Body of pancreas (tissue), 4 donors: ENCODE measurements around the gene GNPTG. TPM values are rescaled to one million over a fixed set of nuclear protein-coding genes. Genes with fewer than 3 reads are reported as not detected.
A peak's percentile ranks its signal among the peaks of the same experiment; 100 is the strongest.

Source experiments
- ATAC-seq: fragments of 150-250 bp; one replicate; pipeline ENCODE4 v1.9.1; 2016
- DNase-seq, 4 donors: peaks; one replicate each; pipeline ENCODE4 v3.0.0-alpha.2; 2019
- H3K27ac ChIP-seq, 4 donors: fragments of 200-600 bp; sonication (generic); 1 replicate in 3 of 4; 2 replicates in 1 of 4; pipeline versions ENCODE4 v1.5.1 to v1.6.1; 2016 to 2019; ENCODE audit warnings: mild to moderate bottlenecking in 1 of 4, mixed read lengths in 1 of 4, moderate library complexity in 1 of 4
- H3K27me3 ChIP-seq, 2 donors: fragments of 200-600 bp; sonication (generic); one replicate each; pipeline ENCODE4 v1.6.0; 2016; ENCODE audit warnings: mild to moderate bottlenecking in 1 of 2
- H3K36me3 ChIP-seq, 2 donors: fragments of 200-600 bp; sonication (generic); replicated peaks in 1 of 2; 2 replicates each; pipeline ENCODE4 v1.5.1; 2016; ENCODE audit warnings: low read depth in 2 of 2; ENCODE audit not compliant: insufficient read depth in 1 of 2
- H3K4me1 ChIP-seq: fragments of 200-600 bp; sonication (generic); one replicate; pipeline ENCODE4 v1.6.0; 2016
- H3K4me3 ChIP-seq, 2 donors: fragments of 200-600 bp; sonication (generic); 1 replicate in 1 of 2; 2 replicates in 1 of 2; pipeline ENCODE4 v1.5.1; 2016 to 2019
- H3K9me3 ChIP-seq, 3 donors: fragments of 200-600 bp; sonication (generic); 1 replicate in 2 of 3; 2 replicates in 1 of 3; pipeline ENCODE4 v1.5.1; 2016
- POLR2A ChIP-seq, 3 donors: fragments of 450-650 bp; IDR thresholded peaks; one replicate each; pipeline ENCODE4 v1.6.1; 2016; ENCODE audit warnings: antibody characterized with exemption in 3 of 3, mild to moderate bottlenecking in 2 of 3
- WGBS, 2 donors: methylation state at CpG; one replicate each; pipeline ENCODE4 v1.1.5; 2017; 5-methylcytosine and 5-hydroxymethylcytosine counted together
- intact Hi-C: fragments of 100-400 bp; cut with DNase I; formaldehyde crosslinking; loops from one replicate; pipeline ENCODE4 v1.15.1; 2023
- total RNA-seq, 2 donors: library from RNA; depleted of rRNA; stranded (reverse); fragments of >200 nt; gene quantifications; one replicate each; pipeline ENCODE4 v1.1.0, GENCODE V29; 2016
- TF ChIP-seq, protein P1 (sequence below), 7 experiments: fragments of 450-650 bp in 4 of 7; fragments of 200-600 bp in 3 of 7; sonication (generic) in 3 of 7; IDR thresholded peaks; one replicate each; pipeline ENCODE4 v1.5.1; 2016 to 2019; ENCODE audit warnings: antibody characterized with exemption in 7 of 7

GNPTG gene
- total RNA-seq, 2 donors from 2014 or later = 38.1 to 98.2 TPM

DNA sequence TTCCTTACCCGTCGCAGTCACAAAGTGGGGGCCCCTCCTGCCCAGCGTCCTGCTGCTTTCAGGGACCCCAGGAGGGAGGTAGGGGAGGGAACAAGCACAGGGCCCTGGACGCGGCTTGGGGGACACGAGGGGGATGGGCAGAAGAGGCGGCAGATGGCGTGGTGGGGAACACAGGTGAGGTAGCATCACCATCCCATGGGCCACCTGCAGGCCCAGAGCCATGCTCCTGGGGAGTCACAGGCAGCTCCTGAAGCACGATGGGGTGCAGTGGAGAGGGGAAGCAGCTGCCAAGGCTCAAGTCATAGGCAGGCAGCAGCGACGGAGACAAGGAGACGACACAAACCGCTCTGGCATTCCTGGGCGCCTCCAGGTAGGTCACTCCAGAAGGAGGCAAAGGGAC, 52.0 kb downstream of the GNPTG start:
- H3K36me3 ChIP-seq = peaks cover 0 to 16% of the 10 kb centered on the region in 2 donors
- DNase-seq (no peak), ATAC-seq (no peak)
- H3K9me3 ChIP-seq = no peaks in the 10 kb centered on the region
- intact Hi-C loops = no loop called here
- H3K4me3 ChIP-seq = no peak overlapping the region
- H3K27me3 ChIP-seq = no peaks in the 10 kb centered on the region
- peaks cover 17% of the 10 kb centered on the region for H3K4me1 ChIP-seq
- TF ChIP-seq POLR2A (IDR thresholded peaks at IDR 0.05) = no peak
- TF ChIP-seq, protein P1, sequence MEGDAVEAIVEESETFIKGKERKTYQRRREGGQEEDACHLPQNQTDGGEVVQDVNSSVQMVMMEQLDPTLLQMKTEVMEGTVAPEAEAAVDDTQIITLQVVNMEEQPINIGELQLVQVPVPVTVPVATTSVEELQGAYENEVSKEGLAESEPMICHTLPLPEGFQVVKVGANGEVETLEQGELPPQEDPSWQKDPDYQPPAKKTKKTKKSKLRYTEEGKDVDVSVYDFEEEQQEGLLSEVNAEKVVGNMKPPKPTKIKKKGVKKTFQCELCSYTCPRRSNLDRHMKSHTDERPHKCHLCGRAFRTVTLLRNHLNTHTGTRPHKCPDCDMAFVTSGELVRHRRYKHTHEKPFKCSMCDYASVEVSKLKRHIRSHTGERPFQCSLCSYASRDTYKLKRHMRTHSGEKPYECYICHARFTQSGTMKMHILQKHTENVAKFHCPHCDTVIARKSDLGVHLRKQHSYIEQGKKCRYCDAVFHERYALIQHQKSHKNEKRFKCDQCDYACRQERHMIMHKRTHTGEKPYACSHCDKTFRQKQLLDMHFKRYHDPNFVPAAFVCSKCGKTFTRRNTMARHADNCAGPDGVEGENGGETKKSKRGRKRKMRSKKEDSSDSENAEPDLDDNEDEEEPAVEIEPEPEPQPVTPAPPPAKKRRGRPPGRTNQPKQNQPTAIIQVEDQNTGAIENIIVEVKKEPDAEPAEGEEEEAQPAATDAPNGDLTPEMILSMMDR (IDR thresholded peaks at IDR 0.05) = no peak
- 73 to 89% methylated on average over 13 to 14 of the region's 14 CpGs for WGBS, 2 donors
- H3K27ac ChIP-seq = no peak overlapping the region

DNA sequence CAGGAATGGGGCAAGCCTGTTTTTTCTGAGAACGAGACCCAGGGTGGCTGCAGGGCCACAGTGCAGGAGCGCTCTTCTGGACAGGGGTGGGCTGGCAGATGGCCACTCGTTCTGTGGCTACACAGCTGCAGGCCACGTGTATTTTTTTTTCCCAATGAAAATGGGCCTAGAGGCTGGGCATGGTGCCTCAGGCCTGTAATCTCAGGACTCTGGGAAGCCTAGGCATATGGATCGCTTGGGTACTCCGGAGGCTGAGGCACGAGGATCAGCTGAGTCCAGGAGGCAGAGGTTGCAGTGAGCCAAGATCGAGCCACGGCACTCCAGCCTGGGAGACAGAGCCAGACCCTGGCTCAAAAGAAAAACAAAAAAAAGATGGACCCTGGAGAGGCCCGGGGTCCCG, 56.0 kb downstream of the GNPTG start:
- no peaks in the 10 kb centered on the region for H3K27me3 ChIP-seq
- peak overlapping the region in 3 of 4 donors; percentile 54 to 57 (median 55) for H3K27ac ChIP-seq
- ATAC-seq (peak; percentile 34), DNase-seq (peak; percentile 24 to 53 (median 38))
- intact Hi-C loops = no loop called here
- no peak for TF ChIP-seq POLR2A (IDR thresholded peaks at IDR 0.05)
- TF ChIP-seq, protein P1 (IDR thresholded peaks at IDR 0.05) = no peak
- no peak overlapping the region for H3K4me3 ChIP-seq
- H3K4me1 ChIP-seq = peaks cover 21% of the 10 kb centered on the region
- no peaks in the 10 kb centered on the region for H3K36me3 ChIP-seq
- H3K9me3 ChIP-seq = no peaks in the 10 kb centered on the region
- WGBS, 2 donors = 6 to 12% methylated on average over 10 of the region's 11 CpGs

DNA sequence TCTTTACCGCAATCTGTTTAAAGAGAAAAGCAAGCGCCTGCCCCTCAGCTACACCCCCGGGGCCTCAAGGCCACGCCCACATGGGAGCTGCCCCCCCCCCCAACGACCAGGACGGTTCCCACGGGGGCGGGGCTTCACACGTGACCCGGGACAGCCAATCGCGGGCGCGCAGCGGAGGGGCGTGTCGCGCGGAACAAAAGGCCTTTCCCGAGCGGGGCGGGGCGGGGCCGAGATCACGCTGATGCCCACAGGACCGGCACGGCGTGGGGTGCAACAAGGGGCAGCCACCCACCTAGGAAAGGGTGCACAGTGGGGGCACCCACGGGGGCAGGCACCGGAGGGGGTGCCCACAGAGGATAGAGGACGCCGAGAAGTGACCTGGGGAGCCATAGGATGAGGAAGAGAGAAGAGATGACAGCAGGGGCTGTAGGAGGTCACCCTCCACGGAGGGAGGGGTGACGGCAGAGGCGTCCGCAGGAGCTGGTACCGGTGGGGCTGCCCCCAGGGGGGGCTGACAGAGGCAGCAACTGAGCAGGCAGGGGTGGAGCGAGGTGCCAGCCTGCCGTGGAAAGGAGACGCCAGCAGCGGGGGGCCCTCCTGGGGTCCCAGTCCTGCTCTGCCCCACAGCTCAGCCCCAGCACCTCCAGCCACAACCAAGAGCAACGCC, 56.6 kb downstream of the GNPTG start:
- Histone ChIP-seq H3K4me1 (peaks cover 22% of the 10 kb centered on the region), H3K9me3 (no peaks in the 10 kb centered on the region), H3K36me3 (no peaks in the 10 kb centered on the region), H3K4me3 (peak overlapping the region in 1 of 2 donors; percentile 7), H3K27ac (peak overlapping the region in 3 of 4 donors; percentile 54 to 57 (median 55)), H3K27me3 (no peaks in the 10 kb centered on the region)
- TF ChIP-seq, protein P1 (IDR thresholded peaks at IDR 0.05) = no peak
- no peak for TF ChIP-seq POLR2A (IDR thresholded peaks at IDR 0.05)
- ATAC-seq (peak; percentile 94), DNase-seq (peak; percentile 93 to 96 (median 94))
- 3 to 6% methylated on average over 6 to 42 of the region's 42 CpGs for WGBS, 2 donors
- intact Hi-C loops = no loop called here

DNA sequence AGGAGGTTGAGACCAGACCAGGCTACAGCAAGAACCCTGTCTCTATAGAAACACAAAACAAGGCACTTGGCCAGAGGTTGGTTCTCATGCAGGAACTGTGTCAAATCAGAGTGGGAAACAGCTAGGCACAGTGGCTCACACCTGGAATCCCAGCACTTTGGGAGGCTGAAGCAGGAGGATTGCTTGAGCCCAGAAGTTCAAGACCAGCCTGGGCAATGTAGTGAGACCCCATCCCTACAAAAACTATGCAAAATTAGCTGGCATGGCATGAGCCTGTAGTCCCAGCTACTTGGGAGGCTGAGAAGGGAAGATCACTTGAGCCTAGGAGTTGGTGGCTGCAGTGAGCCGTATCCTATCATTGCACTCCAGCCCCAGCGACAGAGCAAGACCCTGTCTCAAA, 61.1 kb downstream of the GNPTG start:
- intact Hi-C loops = no loop called here
- Histone ChIP-seq H3K36me3 (no peaks in the 10 kb centered on the region), H3K4me1 (peaks cover 31% of the 10 kb centered on the region), H3K9me3 (no peaks in the 10 kb centered on the region), H3K27ac (no peak overlapping the region), H3K27me3 (no peaks in the 10 kb centered on the region), H3K4me3 (no peak overlapping the region)
- 83 to 100% methylated on average over 1 to 2 of the region's 2 CpGs for WGBS, 2 donors
- no peak for ATAC-seq
- TF ChIP-seq, protein P1 (IDR thresholded peaks at IDR 0.05) = no peak
- TF ChIP-seq POLR2A (IDR thresholded peaks at IDR 0.05) = no peak
- no peak for DNase-seq

Other genes starting within 250 kb of the GNPTG start
- 10 to 100 TPM in 1 of 2 donors, 1 to 10 TPM in 1; 7.3 to 15.2 TPM for gene CACNA1H, start 198.8 kb upstream of the GNPTG start, total RNA-seq
- gene TPSG1, start 126.7 kb upstream of the GNPTG start, total RNA-seq = not detected
- 10 to 100 TPM in 1 of 2 donors, 1 to 10 TPM in 1; 4.4 to 21.8 TPM for gene TPSB2, start 121.7 kb upstream of the GNPTG start, total RNA-seq
- gene TPSAB1, start 111.2 kb upstream of the GNPTG start, total RNA-seq = 10 to 100 TPM; 23.6 to 53.4 TPM
- 1 to 10 TPM in 1 of 2 donors, not detected in 1; 1.6 TPM for gene TPSD1, start 95.9 kb upstream of the GNPTG start, total RNA-seq
- 10 to 100 TPM; 25.9 to 81.7 TPM for gene UBE2I, start 42.3 kb upstream of the GNPTG start, total RNA-seq
- 10 to 100 TPM in 1 of 2 donors, 1 to 10 TPM in 1; 7.0 to 20.8 TPM for gene BAIAP3, start 18.3 kb upstream of the GNPTG start, total RNA-seq
- gene TSR3, start 53 bp upstream of the GNPTG start, total RNA-seq = 10 to 100 TPM; 70.5 to 98.8 TPM
- gene UNKL, start 62.8 kb downstream of the GNPTG start, total RNA-seq = 10 to 100 TPM; 11.2 to 21.4 TPM
- 1 to 10 TPM in 1 of 2 donors, under 1 TPM in 1; 0.99 to 3.9 TPM for gene UQCC4, start 68.8 kb downstream of the GNPTG start, total RNA-seq
- not detected for gene PERCC1, start 79.1 kb downstream of the GNPTG start, total RNA-seq
- 1 to 10 TPM; 2.1 to 2.3 TPM for gene CCDC154, start 92.6 kb downstream of the GNPTG start, total RNA-seq
- gene CLCN7, start 123.1 kb downstream of the GNPTG start, total RNA-seq = 100 to 1,000 TPM in 1 of 2 donors, 10 to 100 TPM in 1; 27.2 to 115 TPM
- not detected for gene PTX4, start 137.0 kb downstream of the GNPTG start, total RNA-seq
- 10 to 100 TPM; 25.4 to 76.5 TPM for gene TELO2, start 141.4 kb downstream of the GNPTG start, total RNA-seq
- 10 to 100 TPM; 23.6 to 25.1 TPM for gene TMEM204, start 181.7 kb downstream of the GNPTG start, total RNA-seq